Neutrophil (primary cell): ENCODE measurements around the gene ATAD3A.
"Not testable (repeated sequence)": the region's sequence is repeated elsewhere in the genome, so short reads cannot be mapped to it uniquely, and the experiment has no call there.

ENCODE experiments used
- H3K27ac ChIP-seq: fragments of 200-600 bp; sonication (generic); 2 replicates; pipeline ENCODE4 v1.5.1; 2016; ENCODE audit warnings: mild to moderate bottlenecking, moderate library complexity
- H3K27me3 ChIP-seq: fragments of 200-600 bp; sonication (generic); 2 replicates; pipeline ENCODE4 v1.6.0; 2016; ENCODE audit warnings: mild to moderate bottlenecking
- H3K36me3 ChIP-seq: fragments of 200-600 bp; sonication (generic); 2 replicates; pipeline ENCODE4 v1.5.1; 2017
- H3K4me1 ChIP-seq, 2 experiments: fragments of 200-600 bp in 1 of 2; sonication (generic) in 1 of 2; 1 replicate in 1 of 2; 2 replicates in 1 of 2; pipeline versions ENCODE4 v1.5.1 to v1.6.1; 2013 to 2016; ENCODE audit warnings: low read depth in 1 of 2, low read length in 1 of 2, mild to moderate bottlenecking in 1 of 2, moderate library complexity in 1 of 2; ENCODE audit not compliant: control insufficient read depth in 1 of 2, insufficient read depth in 1 of 2
- H3K4me3 ChIP-seq, 2 experiments: fragments of 200-600 bp in 1 of 2; sonication (generic) in 1 of 2; 1 replicate in 1 of 2; 2 replicates in 1 of 2; pipeline ENCODE4 v1.5.1; 2013 to 2016; ENCODE audit warnings: low read depth in 1 of 2, low read length in 1 of 2, mild to moderate bottlenecking in 1 of 2, moderate library complexity in 1 of 2
- H3K9me3 ChIP-seq: fragments of 200-600 bp; sonication (generic); 2 replicates; pipeline ENCODE4 v1.5.1; 2016
- CTCF ChIP-seq: fragments of 200-600 bp; sonication (generic); IDR thresholded peaks from 2 replicates; pipeline ENCODE4 v1.5.1; 2016; ENCODE audit warnings: antibody characterized with exemption

Gene ATAD3A

GRCh38 chr1:1471389-1472052 is 40.4 kb upstream of the ATAD3A start, which contains the start of gene ATAD3B:
Gene ATAD3B (plus strand): TSS chr1:1471765. CDS start chr1:1471885, 120 bp downstream.
- Histone ChIP-seq H3K36me3 (no peaks in the 10 kb centered on the region), H3K4me3 (peak within 1 kb of the TSS; percentile 76), H3K27me3 (no peaks in the 10 kb centered on the region), H3K27ac (peak within 1 kb of the TSS; percentile 65), H3K9me3 (no peaks in the 10 kb centered on the region), H3K4me1 (peaks cover 12% of the 10 kb centered on the region in 2 experiments)
- TF ChIP-seq CTCF: peak; percentile 12

- Histone ChIP-seq H3K4me1 (peaks cover 12% of the 10 kb centered on the region in 2 experiments), H3K4me3 (peak overlapping the region; percentile 76)
- H3K36me3 ChIP-seq, H3K9me3 ChIP-seq, H3K27ac ChIP-seq, H3K27me3 ChIP-seq: not testable (repeated sequence)
Measured at GRCh38 chr1:1472053-1472876, 39.7 kb upstream of the ATAD3A start.

GRCh38 chr1:1476011-1476410 is 36.0 kb upstream of the ATAD3A start:
- not testable (repeated sequence) for H3K9me3 ChIP-seq, H3K4me1 ChIP-seq, H3K4me3 ChIP-seq, H3K27ac ChIP-seq, H3K27me3 ChIP-seq
- peaks cover 17% of the 10 kb centered on the region for H3K36me3 ChIP-seq

- no peak for TF ChIP-seq CTCF
- peaks cover 22% of the 10 kb centered on the region for H3K36me3 ChIP-seq
- H3K27me3 ChIP-seq: no peaks in the 10 kb centered on the region
- H3K4me3 ChIP-seq: no peak overlapping the region
- H3K4me1 ChIP-seq: peaks cover 4 to 5% of the 10 kb centered on the region in 2 experiments
- no peaks in the 10 kb centered on the region for H3K9me3 ChIP-seq
- no peak overlapping the region for H3K27ac ChIP-seq
Measured at GRCh38 chr1:1477206-1477605, 34.8 kb upstream of the ATAD3A start.

GRCh38 chr1:1479547-1480487 is 32.1 kb upstream of the ATAD3A start:
- no peak overlapping the region for H3K4me3 ChIP-seq
- no peak overlapping the region for H3K27ac ChIP-seq
- no peak for TF ChIP-seq CTCF
- peaks cover 39% of the 10 kb centered on the region for H3K36me3 ChIP-seq
- no peaks in the 10 kb centered on the region for H3K4me1 ChIP-seq
- no peaks in the 10 kb centered on the region for H3K27me3 ChIP-seq
- no peaks in the 10 kb centered on the region for H3K9me3 ChIP-seq

- not testable (repeated sequence) for H3K27ac ChIP-seq, H3K4me1 ChIP-seq, H3K9me3 ChIP-seq, H3K27me3 ChIP-seq, H3K4me3 ChIP-seq
- H3K36me3 ChIP-seq: peaks cover 43% of the 10 kb centered on the region
Measured at GRCh38 chr1:1480488-1480867, 31.5 kb upstream of the ATAD3A start.

GRCh38 chr1:1481811-1482210 is 30.2 kb upstream of the ATAD3A start:
- peaks cover 52% of the 10 kb centered on the region for H3K36me3 ChIP-seq
- not testable (repeated sequence) for H3K4me1 ChIP-seq, H3K27ac ChIP-seq, H3K27me3 ChIP-seq, H3K4me3 ChIP-seq, H3K9me3 ChIP-seq
